ENCODE results near the gene FBXO7.
A peak's percentile ranks its signal among the peaks of the same experiment; 100 is the strongest.

FBXO7 gene

DNA sequence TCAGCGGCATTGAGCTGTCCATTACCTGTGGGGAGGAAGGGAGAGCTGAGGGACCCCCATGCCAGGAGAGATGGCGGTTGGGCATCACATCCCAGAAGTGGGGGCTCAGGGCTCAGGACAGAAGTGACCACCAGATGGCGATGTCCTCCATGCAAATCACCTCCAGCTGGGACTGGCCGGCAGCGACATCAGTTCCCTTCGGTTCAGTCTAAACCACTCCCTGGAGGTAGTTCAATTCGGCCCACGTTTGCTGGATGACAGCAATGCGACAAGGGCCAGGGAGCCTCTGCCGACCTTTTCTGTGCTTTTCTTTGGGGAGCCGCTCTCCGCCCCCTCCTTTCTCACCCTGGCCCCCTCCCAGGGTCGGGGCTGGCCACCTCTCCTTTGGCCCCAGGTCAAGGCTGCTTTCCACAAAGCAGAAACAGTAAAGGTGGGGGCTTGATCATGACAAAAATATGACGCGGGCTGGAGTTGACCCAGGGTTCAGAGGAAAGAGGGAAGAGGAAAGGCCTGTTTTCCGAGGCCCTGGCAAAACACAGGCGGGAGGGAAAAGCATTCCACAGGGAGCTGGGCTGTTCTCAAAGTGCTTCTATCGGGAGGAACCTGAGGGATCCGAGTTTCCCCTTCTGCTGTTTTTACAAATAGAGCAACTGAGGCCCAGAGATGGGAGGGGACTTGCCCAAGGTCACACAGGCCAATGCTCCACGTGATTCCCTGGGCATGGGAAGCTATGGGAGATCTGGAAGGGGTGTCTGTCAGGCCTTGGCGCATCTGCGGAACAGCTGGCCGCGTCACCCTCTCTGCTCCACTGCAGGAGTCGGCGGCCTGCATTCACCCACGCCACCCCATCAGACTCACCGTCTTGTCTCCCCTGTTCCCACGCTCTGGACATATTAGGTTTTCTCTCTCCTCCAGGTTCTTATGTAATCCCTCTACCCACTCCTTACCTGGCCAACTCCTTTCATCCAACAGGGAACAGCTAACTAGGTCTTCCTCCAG lies 54.7 kb downstream of the FBXO7 start:
- Histone ChIP-seq H3K9ac (ENCODE audit: insufficient read length) (no peak overlapping the region), H3K27ac (no peak overlapping the region), H3K36me3 (ENCODE audit: insufficient read depth, low read length) (no peaks in the 10 kb centered on the region), H3K4me3 (no peak overlapping the region), H3K9me3 (ENCODE audit: low read depth, low read length) (no peaks in the 10 kb centered on the region)
- TF ChIP-seq FOXP2 (optimal IDR thresholded peaks at IDR 0.05; ENCODE audit: control extremely low read depth, extremely low read length, insufficient read depth) (no peak), POLR2AphosphoS5 (IDR thresholded peaks at IDR 0.05; ENCODE audit: borderline replicate concordance, low read depth, low read length) (no peak), EZH2 (IDR thresholded peaks at IDR 0.05) (no peak)
- peak; percentile 10 for DNase-seq (ENCODE audit: low read depth, low spot score)

DNA sequence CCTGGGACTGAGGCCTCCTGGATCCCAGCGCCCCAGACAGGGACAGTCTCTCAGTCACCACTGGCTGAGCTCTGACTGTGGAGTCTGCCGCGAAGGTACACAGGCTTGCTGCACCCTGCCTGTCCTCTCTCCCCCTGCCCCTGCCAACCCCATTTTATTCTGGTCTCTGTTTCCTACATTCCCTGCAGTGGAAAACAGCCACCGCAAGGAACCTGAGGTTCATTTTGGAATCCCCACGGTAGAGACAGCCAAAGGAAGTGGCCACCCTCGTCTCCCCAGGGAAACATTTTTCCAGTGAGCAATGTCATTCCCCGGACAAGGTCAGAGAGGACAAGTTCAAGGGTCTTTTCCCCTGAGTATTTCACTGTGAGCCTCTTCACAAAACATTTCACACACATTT lies 56.6 kb downstream of the FBXO7 start:
- DNase-seq (ENCODE audit: low read depth, low spot score): no peak
- Histone ChIP-seq H3K4me3 (no peak overlapping the region), H3K9me3 (ENCODE audit: low read depth, low read length) (no peaks in the 10 kb centered on the region), H3K36me3 (ENCODE audit: insufficient read depth, low read length) (no peaks in the 10 kb centered on the region), H3K9ac (ENCODE audit: insufficient read length) (no peak overlapping the region), H3K27ac (no peak overlapping the region)
- TF ChIP-seq POLR2AphosphoS5 (IDR thresholded peaks at IDR 0.05; ENCODE audit: borderline replicate concordance, low read depth, low read length) (no peak), EZH2 (IDR thresholded peaks at IDR 0.05) (no peak), FOXP2 (optimal IDR thresholded peaks at IDR 0.05; ENCODE audit: control extremely low read depth, extremely low read length, insufficient read depth) (no peak)

DNA sequence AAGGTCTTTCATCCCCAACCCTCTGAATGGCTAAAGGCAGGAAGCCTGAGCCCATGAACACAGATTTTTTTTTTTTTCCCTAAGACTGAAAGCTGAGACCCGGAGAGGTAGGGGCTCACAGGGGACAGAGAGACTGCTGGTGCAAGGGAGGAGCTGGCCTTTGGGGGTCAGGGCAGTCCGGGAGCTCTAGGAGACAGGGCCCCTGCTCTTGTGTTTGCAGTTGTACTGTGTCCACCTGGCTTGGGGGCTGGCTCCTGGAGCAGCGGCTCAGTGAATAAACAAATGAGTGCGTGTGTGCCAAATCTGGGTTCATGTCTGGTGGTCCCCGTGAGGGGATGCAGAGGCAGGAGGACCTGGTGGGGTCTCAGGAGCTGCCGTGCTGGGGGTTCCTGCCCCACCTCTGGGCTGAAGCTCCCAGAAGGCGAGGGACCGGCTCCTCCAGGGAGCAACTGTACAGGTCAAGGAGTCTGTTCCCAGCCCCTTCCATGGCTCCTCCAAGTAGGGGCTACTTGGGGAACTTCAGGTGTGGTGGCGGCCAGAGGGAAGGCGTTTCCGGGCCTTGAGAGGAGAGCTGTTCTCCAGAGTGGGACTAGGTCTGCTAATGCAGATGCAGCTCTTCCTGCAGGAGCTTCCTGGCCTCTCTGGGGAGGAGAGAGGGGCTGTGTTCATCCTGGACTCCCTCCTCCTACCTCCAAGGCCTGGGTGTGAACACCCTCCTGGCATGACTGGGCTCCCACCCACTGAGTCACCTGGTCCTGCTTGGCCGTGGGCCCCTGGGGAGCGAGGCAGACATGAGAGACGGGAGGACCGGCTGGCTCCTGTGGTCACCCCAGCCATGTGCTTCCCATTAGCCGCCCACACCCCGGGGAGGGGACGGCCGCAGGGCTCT lies 57.6 kb downstream of the FBXO7 start:
- Histone ChIP-seq H3K27ac (peak overlapping the region; percentile 42), H3K9me3 (ENCODE audit: low read depth, low read length) (no peaks in the 10 kb centered on the region), H3K4me3 (peak overlapping the region; percentile 19; the same call in 1 of the 2 replicates), H3K9ac (ENCODE audit: insufficient read length) (no peak overlapping the region), H3K36me3 (ENCODE audit: insufficient read depth, low read length) (no peaks in the 10 kb centered on the region)
- TF ChIP-seq EZH2 (IDR thresholded peaks at IDR 0.05): no peak
- no peak for TF ChIP-seq POLR2AphosphoS5 (IDR thresholded peaks at IDR 0.05; ENCODE audit: borderline replicate concordance, low read depth, low read length)
- TF ChIP-seq FOXP2 (optimal IDR thresholded peaks at IDR 0.05; ENCODE audit: control extremely low read depth, extremely low read length, insufficient read depth): no peak
- DNase-seq (ENCODE audit: low read depth, low spot score): peak; percentile 16

DNA sequence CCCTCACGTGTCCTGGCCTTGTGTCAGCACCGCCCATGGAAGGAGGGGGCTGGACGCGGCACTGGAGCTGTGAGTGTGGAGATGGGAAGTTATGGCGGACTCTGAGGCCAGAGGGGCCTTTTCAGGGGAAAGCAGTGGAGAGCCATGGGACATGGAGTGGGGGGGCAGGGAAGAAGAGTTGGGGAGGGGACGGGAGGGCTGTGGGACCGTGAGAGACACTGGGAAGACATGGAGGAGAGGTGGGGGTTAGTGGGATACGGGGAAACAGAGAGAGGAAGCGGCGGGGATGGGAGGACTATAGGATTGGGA lies 58.2 kb downstream of the FBXO7 start:
- H3K4me3 ChIP-seq: no peak overlapping the region
- no peak overlapping the region for H3K9ac ChIP-seq (ENCODE audit: insufficient read length)
- TF ChIP-seq EZH2 (IDR thresholded peaks at IDR 0.05) (no peak), FOXP2 (optimal IDR thresholded peaks at IDR 0.05; ENCODE audit: control extremely low read depth, extremely low read length, insufficient read depth) (no peak), POLR2AphosphoS5 (IDR thresholded peaks at IDR 0.05; ENCODE audit: borderline replicate concordance, low read depth, low read length) (no peak)

DNA sequence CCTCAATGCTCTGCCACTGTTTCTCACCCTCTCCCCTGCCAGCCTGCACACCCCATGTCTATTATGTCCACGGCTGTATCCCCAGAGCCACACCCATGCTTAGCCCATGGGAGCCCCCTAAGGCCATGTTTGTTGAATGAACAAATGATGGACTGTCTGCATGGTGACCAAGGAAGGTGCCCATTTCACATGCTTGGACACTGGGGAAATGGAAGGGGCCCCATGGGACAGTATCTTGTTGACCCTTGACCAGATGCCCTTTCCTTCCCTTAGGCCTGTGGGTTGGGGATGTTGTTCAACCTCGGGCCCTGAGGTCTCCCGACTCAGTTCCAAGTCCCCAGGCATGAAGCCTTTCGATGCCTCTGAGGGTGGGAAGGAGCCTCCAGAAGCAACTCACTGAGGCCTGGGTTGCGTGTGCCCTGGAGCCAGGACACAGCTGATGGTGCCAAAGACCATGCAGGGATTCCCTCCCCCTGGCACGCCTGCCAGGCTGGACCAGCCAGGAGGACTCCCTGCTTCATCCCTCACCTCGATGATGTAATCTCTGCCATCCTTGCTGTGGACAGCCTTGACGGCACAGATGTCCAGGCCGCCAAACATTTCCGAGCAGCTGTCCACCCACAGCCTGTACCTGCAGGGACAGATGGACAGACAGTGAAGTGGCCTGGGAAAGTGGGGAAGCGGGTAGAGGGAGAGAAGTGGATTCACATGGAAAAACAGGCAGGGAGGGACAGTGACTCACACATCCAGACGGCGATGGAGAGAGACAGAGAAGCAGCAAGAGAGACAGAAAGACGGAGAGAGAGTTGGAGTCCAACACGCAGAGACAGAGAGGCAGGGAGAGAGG lies 58.9 kb downstream of the FBXO7 start:
- Histone ChIP-seq H3K27ac (no peak overlapping the region), H3K9ac (ENCODE audit: insufficient read length) (no peak overlapping the region), H3K4me3 (no peak overlapping the region), H3K36me3 (ENCODE audit: insufficient read depth, low read length) (no peaks in the 10 kb centered on the region), H3K9me3 (ENCODE audit: low read depth, low read length) (no peaks in the 10 kb centered on the region)
- no peak for TF ChIP-seq EZH2 (IDR thresholded peaks at IDR 0.05)
- TF ChIP-seq POLR2AphosphoS5 (IDR thresholded peaks at IDR 0.05; ENCODE audit: borderline replicate concordance, low read depth, low read length): no peak
- no peak for TF ChIP-seq FOXP2 (optimal IDR thresholded peaks at IDR 0.05; ENCODE audit: control extremely low read depth, extremely low read length, insufficient read depth)
- no peak for DNase-seq (ENCODE audit: low read depth, low spot score)

More for the DNA sequence above, 58.2 kb downstream of the FBXO7 start:
- Histone ChIP-seq H3K9me3 (ENCODE audit: low read depth, low read length) (no peaks in the 10 kb centered on the region), H3K27ac (no peak overlapping the region), H3K36me3 (ENCODE audit: insufficient read depth, low read length) (no peaks in the 10 kb centered on the region)
- DNase-seq (ENCODE audit: low read depth, low spot score): no peak

DNA sequence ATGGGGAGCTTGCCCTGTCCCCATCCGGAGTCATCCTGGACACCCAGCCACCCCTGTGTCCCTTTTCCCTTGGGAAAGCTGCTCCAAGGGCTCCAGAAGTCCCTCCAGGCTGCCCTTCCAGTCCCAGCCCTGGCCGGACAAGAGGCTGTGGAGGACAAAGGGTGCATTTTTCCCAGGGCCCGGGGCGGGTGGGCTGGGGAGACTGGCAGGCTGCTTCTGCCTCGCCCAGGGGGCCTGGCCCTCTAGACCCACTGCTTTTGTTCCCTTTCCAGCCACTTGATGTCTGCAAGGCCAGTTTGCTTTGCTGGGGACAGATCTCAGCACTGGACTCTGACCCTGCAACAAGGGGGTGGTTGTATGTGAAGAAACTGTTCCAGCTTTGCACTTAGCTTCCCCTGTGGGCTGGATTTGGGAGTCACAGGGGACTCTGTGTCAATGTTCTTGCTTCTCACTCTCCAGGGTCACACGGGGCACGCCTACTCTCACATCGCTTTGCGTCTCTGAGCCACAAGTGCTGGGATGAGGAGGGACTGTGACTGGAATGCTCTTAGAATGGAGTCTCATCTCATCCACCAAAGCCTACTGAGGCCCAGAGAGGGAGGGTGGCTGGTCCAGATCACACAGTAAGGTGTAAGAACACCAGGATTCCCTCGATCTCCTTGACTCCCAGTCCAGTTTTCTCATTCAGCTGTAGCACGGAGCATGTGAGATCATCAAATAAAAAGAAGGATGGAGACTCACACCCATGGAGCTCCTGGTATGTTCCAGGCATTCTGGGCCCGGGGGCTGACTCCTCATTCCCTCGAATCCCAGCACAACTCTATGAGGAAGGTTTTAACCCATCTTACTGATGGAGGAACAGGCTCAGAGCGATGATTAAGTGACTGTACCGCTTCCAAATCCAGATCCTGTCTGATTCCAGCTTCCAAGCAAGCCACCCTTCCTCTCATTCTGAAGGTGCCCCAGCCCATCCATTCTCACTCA lies 59.9 kb downstream of the FBXO7 start:
- Histone ChIP-seq H3K36me3 (ENCODE audit: insufficient read depth, low read length) (no peaks in the 10 kb centered on the region), H3K9me3 (ENCODE audit: low read depth, low read length) (no peaks in the 10 kb centered on the region), H3K4me3 (no peak overlapping the region), H3K9ac (ENCODE audit: insufficient read length) (no peak overlapping the region), H3K27ac (no peak overlapping the region)
- no peak for DNase-seq (ENCODE audit: low read depth, low spot score)
- TF ChIP-seq EZH2 (IDR thresholded peaks at IDR 0.05) (no peak), POLR2AphosphoS5 (IDR thresholded peaks at IDR 0.05; ENCODE audit: borderline replicate concordance, low read depth, low read length) (no peak), FOXP2 (optimal IDR thresholded peaks at IDR 0.05; ENCODE audit: control extremely low read depth, extremely low read length, insufficient read depth) (no peak)

Measured in SK-N-MC (cell line).